Astrocyte of the cerebellum (primary cell): Measurements from ENCODE around the gene RSRC1.
"Not testable (repeated sequence)": the region's sequence is repeated elsewhere in the genome, so short reads cannot be mapped to it uniquely, and the experiment has no call there.

Source experiments
- DNase-seq: peaks from one replicate; pipeline ENCODE4 v3.0.0-alpha.2; 2011; ENCODE audit warnings: low read depth
- H3K4me3 ChIP-seq: 2 replicates; pipeline ENCODE4 v1.5.1; 2011; ENCODE audit warnings: mild to moderate bottlenecking, low read depth, low read length, moderate library complexity
- CTCF ChIP-seq: IDR thresholded peaks from 2 replicates; pipeline ENCODE4 v1.5.1; 2012; ENCODE audit warnings: low read length, low read depth, moderate library complexity, mild to moderate bottlenecking; ENCODE audit errors: missing control alignments
- in situ Hi-C: cut with HindIII; loops from 2 replicates; pipeline ENCODE4 v1.10.0; 2017; ENCODE audit warnings: low sequenced_read_pairs

RSRC1 gene

GRCh38 chr3:158313338-158313927 lies 203.5 kb downstream of the RSRC1 start:
- TF ChIP-seq CTCF, result peak; percentile 20
- DNase-seq, result no peak
- in situ Hi-C loops, result no loop called here
- no peak overlapping the region for H3K4me3 ChIP-seq

- TF ChIP-seq CTCF, result no peak
- H3K4me3 ChIP-seq, result no peak overlapping the region
- no peak for DNase-seq
- in situ Hi-C loops, result no loop called here
Observed at GRCh38 chr3:158314426-158315357, 204.8 kb downstream of the RSRC1 start.

GRCh38 chr3:158329696-158330441 lies 220.0 kb downstream of the RSRC1 start:
- DNase-seq, in situ Hi-C loops: not testable (repeated sequence)
- peak overlapping the region; percentile 26 for H3K4me3 ChIP-seq

- no peak for DNase-seq
- in situ Hi-C loops, result no loop called here
- no peak overlapping the region for H3K4me3 ChIP-seq
- no peak for TF ChIP-seq CTCF
Observed at GRCh38 chr3:158330870-158331269, 221.0 kb downstream of the RSRC1 start.

- no peak overlapping the region for H3K4me3 ChIP-seq
- no peak for DNase-seq
- in situ Hi-C loops, result no loop called here
- no peak for TF ChIP-seq CTCF
Observed at GRCh38 chr3:158333736-158334135, 223.8 kb downstream of the RSRC1 start.

- no peak for DNase-seq
- in situ Hi-C loops, result no loop called here
- no peak for TF ChIP-seq CTCF
- no peak overlapping the region for H3K4me3 ChIP-seq
Observed at GRCh38 chr3:158337110-158337509, 227.2 kb downstream of the RSRC1 start.

GRCh38 chr3:158339638-158340037 lies 229.7 kb downstream of the RSRC1 start:
- no peak for DNase-seq
- in situ Hi-C loops, result no loop called here
- H3K4me3 ChIP-seq, result no peak overlapping the region
- no peak for TF ChIP-seq CTCF

GRCh38 chr3:158340951-158341350 lies 231.1 kb downstream of the RSRC1 start:
- in situ Hi-C loops, H3K4me3 ChIP-seq, DNase-seq: not testable (repeated sequence)
